Mononuclear cell (primary cell): ENCODE measurements around the gene CELA2A. TPM values are rescaled to one million over a fixed set of nuclear protein-coding genes. Genes with fewer than 3 reads are reported as not detected.
"Not testable (repeated sequence)": the region's sequence is repeated elsewhere in the genome, so short reads cannot be mapped to it uniquely, and the experiment has no call there.

Experiments
- H3K27me3 ChIP-seq: 2 replicates; pipeline ENCODE4 v1.6.0; 2011; ENCODE audit warnings: low read length, control low read depth; ENCODE audit not compliant: insufficient read depth
- H3K4me1 ChIP-seq: 2 replicates; pipeline ENCODE4 v1.5.1; 2011; ENCODE audit warnings: mild to moderate bottlenecking, low read length, control low read depth; ENCODE audit not compliant: insufficient read depth
- H3K4me3 ChIP-seq: 2 replicates; pipeline ENCODE4 v1.5.1; 2011; ENCODE audit warnings: mild to moderate bottlenecking, low read length, moderate library complexity
- H3K9me3 ChIP-seq: 2 replicates; pipeline ENCODE4 v1.5.1; 2011; ENCODE audit warnings: low read depth, mild to moderate bottlenecking, control low read depth, low read length
- total RNA-seq: library from RNA; depleted of rRNA; stranded (reverse); fragments of >200 nt; gene quantifications from one replicate; pipeline ENCODE4 v1.2.3, GENCODE V29; 2012

CELA2A gene
- total RNA-seq, 1 donor = not detected

- H3K4me3 ChIP-seq = no peak overlapping the region
- no peaks in the 10 kb centered on the region for H3K27me3 ChIP-seq
- H3K4me1 ChIP-seq = no peaks in the 10 kb centered on the region
- H3K9me3 ChIP-seq = no peaks in the 10 kb centered on the region
These were observed 52.4 kb downstream of the CELA2A start for GRCh38 chr1:15508700-15509487.

DNA sequence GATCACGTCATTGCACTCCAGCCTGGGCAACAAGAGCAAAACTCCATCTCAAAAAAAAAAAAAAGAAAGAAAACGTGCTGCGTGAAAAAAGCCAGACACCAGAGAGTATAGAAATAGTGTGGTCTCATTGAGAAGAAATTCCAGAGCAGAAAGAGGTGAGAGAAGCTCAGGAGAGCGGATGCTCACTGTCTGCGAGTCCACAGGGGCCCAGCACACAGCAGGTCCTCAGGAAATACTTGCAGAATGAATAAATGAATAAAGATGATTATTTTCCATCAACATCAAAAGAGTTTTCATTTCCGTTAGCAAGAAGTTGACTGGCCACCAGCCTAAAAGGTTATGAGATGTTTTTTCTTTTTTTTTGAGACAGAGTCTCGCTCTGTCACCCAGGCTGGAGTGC lies 53.1 kb downstream of the CELA2A start:
- H3K27me3 ChIP-seq = no peaks in the 10 kb centered on the region
- H3K4me3 ChIP-seq = no peak overlapping the region
- H3K4me1 ChIP-seq = no peaks in the 10 kb centered on the region
- H3K9me3 ChIP-seq = no peaks in the 10 kb centered on the region

DNA sequence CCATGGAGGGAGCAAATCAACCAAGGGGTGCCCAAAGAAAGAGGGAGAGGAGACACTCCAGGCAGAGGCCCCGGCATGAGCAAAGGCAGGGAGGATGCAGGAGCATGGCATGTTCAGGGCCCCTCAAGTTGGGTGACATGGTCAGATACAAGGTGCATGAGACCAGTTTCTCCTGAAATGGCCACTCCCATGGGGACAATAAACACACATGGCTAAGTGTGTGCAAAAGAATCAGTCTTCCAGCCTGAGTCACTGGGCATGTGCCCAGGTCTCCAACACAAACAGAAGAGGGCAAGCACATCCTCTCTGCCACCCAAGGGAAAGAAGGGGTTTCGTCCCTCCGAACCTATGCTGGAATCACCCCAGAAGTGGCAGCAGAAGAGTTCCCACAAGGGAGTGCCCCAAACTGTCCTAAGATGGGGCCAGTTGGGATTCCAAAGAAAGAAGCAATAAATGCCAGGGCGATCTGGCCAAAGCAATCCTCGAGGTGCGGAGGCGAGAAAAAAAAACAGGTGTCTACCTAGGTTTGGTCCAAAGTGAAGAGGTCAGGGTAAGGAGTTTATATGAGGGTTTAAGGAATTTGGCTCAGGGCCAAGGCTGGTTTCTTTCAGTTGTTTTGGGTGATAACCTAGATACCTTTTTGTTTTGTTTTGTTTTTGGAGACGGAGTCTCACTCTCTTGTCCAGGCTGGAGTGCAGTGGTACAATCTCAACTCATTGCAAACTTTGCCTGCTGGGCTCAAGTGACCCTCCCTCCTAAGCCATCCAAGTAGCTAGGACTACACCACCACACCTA lies 54.3 kb downstream of the CELA2A start:
- Histone ChIP-seq H3K27me3 (no peaks in the 10 kb centered on the region), H3K4me1 (peaks cover 12% of the 10 kb centered on the region), H3K9me3 (no peaks in the 10 kb centered on the region), H3K4me3 (no peak overlapping the region)

GRCh38 chr1:15513192-15513591 lies 56.7 kb downstream of the CELA2A start:
- H3K27me3 ChIP-seq = no peaks in the 10 kb centered on the region
- peaks cover 12% of the 10 kb centered on the region for H3K4me1 ChIP-seq
- no peak overlapping the region for H3K4me3 ChIP-seq
- H3K9me3 ChIP-seq = no peaks in the 10 kb centered on the region

- H3K4me1 ChIP-seq = peaks cover 12% of the 10 kb centered on the region
- no peak overlapping the region for H3K4me3 ChIP-seq
- H3K27me3 ChIP-seq = no peaks in the 10 kb centered on the region
- H3K9me3 ChIP-seq = no peaks in the 10 kb centered on the region
These were observed 57.4 kb downstream of the CELA2A start for GRCh38 chr1:15513919-15514318.

- H3K27me3 ChIP-seq, H3K4me3 ChIP-seq, H3K9me3 ChIP-seq: not testable (repeated sequence)
- peaks cover 12% of the 10 kb centered on the region for H3K4me1 ChIP-seq
These were observed 58.0 kb downstream of the CELA2A start for GRCh38 chr1:15514557-15514956.

GRCh38 chr1:15515022-15515663 lies 58.6 kb downstream of the CELA2A start:
- H3K27me3 ChIP-seq = no peaks in the 10 kb centered on the region
- H3K4me3 ChIP-seq = no peak overlapping the region
- H3K9me3 ChIP-seq = no peaks in the 10 kb centered on the region
- H3K4me1 ChIP-seq = peaks cover 12% of the 10 kb centered on the region

- H3K9me3 ChIP-seq = no peaks in the 10 kb centered on the region
- H3K4me3 ChIP-seq = no peak overlapping the region
These were observed 63.1 kb downstream of the CELA2A start for GRCh38 chr1:15519625-15520024.

GRCh38 chr1:15521206-15521906 lies 64.8 kb downstream of the CELA2A start:
- peaks cover 31% of the 10 kb centered on the region for H3K4me1 ChIP-seq
- H3K9me3 ChIP-seq, H3K4me3 ChIP-seq, H3K27me3 ChIP-seq: not testable (repeated sequence)

More at GRCh38 chr1:15519625-15520024, 63.1 kb downstream of the CELA2A start:
- H3K4me1 ChIP-seq = peaks cover 31% of the 10 kb centered on the region
- H3K27me3 ChIP-seq = no peaks in the 10 kb centered on the region

Other genes starting within 250 kb of the CELA2A start
- 0.10 TPM for gene FHAD1, start 209.5 kb upstream of the CELA2A start, total RNA-seq
- 201 TPM for gene EFHD2, start 46.8 kb upstream of the CELA2A start, total RNA-seq
- 0.84 TPM for gene CTRC, start 18.3 kb upstream of the CELA2A start, total RNA-seq
- not detected for gene CELA2B, start 19.4 kb downstream of the CELA2A start, total RNA-seq
- gene CASP9, start 67.5 kb downstream of the CELA2A start, total RNA-seq = 12.0 TPM
- 8.9 TPM for gene DNAJC16, start 70.1 kb downstream of the CELA2A start, total RNA-seq
- 2.8 TPM for gene AGMAT, start 128.3 kb downstream of the CELA2A start, total RNA-seq
- gene DDI2, start 160.7 kb downstream of the CELA2A start, total RNA-seq = 35.6 TPM
- 70.7 TPM for gene PLEKHM2, start 227.6 kb downstream of the CELA2A start, total RNA-seq